Hepatocyte (in vitro differentiated cells): ENCODE measurements around the gene SKP1. TPM values are rescaled to one million over a fixed set of nuclear protein-coding genes. Genes with fewer than 3 reads are reported as not detected.
"Not testable (repeated sequence)": the region's sequence is repeated elsewhere in the genome, so short reads cannot be mapped to it uniquely, and the experiment has no call there.

ENCODE experiments used
- DNase-seq: peaks from one replicate; pipeline ENCODE4 v3.0.0-alpha.2; 2016; ENCODE audit warnings: low spot score
- H2AFZ ChIP-seq: fragments of 200-600 bp; sonication (generic); 2 replicates; pipeline ENCODE4 v1.6.0; 2016; ENCODE audit warnings: antibody characterized with exemption, mild to moderate bottlenecking
- H3K27ac ChIP-seq: fragments of 200-600 bp; sonication (generic); 2 replicates; pipeline ENCODE4 v1.5.1; 2016; ENCODE audit warnings: mild to moderate bottlenecking
- H3K27me3 ChIP-seq: fragments of 200-600 bp; sonication (generic); 2 replicates; pipeline ENCODE4 v1.6.1; 2016
- H3K36me3 ChIP-seq: fragments of 200-600 bp; sonication (generic); replicated peaks from 2 replicates; pipeline ENCODE4 v1.5.1; 2016; ENCODE audit warnings: low read depth; ENCODE audit not compliant: insufficient read depth
- H3K4me1 ChIP-seq: fragments of 200-600 bp; sonication (generic); 2 replicates; pipeline ENCODE4 v1.5.1; 2016; ENCODE audit warnings: mild to moderate bottlenecking, moderate library complexity; ENCODE audit not compliant: insufficient read depth
- H3K4me2 ChIP-seq: fragments of 200-600 bp; sonication (generic); 2 replicates; pipeline ENCODE4 v1.6.0; 2016
- H3K4me3 ChIP-seq: fragments of 200-600 bp; sonication (generic); 2 replicates; pipeline ENCODE4 v1.5.1; 2016; ENCODE audit warnings: mild to moderate bottlenecking
- H3K79me2 ChIP-seq: fragments of 200-600 bp; sonication (generic); 2 replicates; pipeline ENCODE4 v1.6.0; 2017; ENCODE audit warnings: mild to moderate bottlenecking
- H3K9me2 ChIP-seq: fragments of 200-600 bp; sonication (generic); replicated peaks from 2 replicates; pipeline ENCODE4 v1.6.0; 2017; ENCODE audit warnings: mild to moderate bottlenecking; ENCODE audit not compliant: insufficient read depth
- H3K9me3 ChIP-seq: fragments of 200-600 bp; sonication (generic); 2 replicates; pipeline ENCODE4 v1.5.1; 2016; ENCODE audit warnings: low read depth, mild to moderate bottlenecking
- H4K20me1 ChIP-seq: fragments of 200-600 bp; sonication (generic); 2 replicates; pipeline ENCODE4 v1.6.0; 2016; ENCODE audit warnings: mild to moderate bottlenecking; ENCODE audit not compliant: insufficient read depth, poor library complexity, severe bottlenecking
- CTCF ChIP-seq: fragments of 200-600 bp; sonication (generic); IDR thresholded peaks from 2 replicates; pipeline ENCODE4 v1.5.1; 2016; ENCODE audit warnings: antibody characterized with exemption, mild to moderate bottlenecking; ENCODE audit not compliant: poor library complexity
- EZH2 ChIP-seq: fragments of 200-600 bp; sonication (generic); IDR thresholded peaks from 2 replicates; pipeline ENCODE4 v1.6.1; 2016; ENCODE audit warnings: antibody characterized with exemption, mild to moderate bottlenecking, borderline replicate concordance
- EZH2phosphoT487 ChIP-seq: fragments of 200-600 bp; sonication (generic); IDR thresholded peaks from one replicate; pipeline ENCODE4 v1.6.1; 2018; ENCODE audit warnings: antibody characterized with exemption, mild to moderate bottlenecking, low read depth, moderate library complexity; ENCODE audit not compliant: unreplicated experiment, severe bottlenecking
- WGBS: methylation state at CpG from one replicate; pipeline ENCODE4 v1.1.6; 2016; ENCODE audit warnings: low lambda C conversion rate; ENCODE audit errors: missing lambda C conversion rate; 5-methylcytosine and 5-hydroxymethylcytosine counted together
- polyA plus RNA-seq: library from polyadenylated mRNA; unstranded; fragments of >200 nt; fragmentation: Nextera tagmentation; extraction: Ambion mirVana; gene quantifications from 2 replicates; pipeline ENCODE4 v1.2.1, GENCODE V29; 2016
- total RNA-seq: library from RNA; depleted of rRNA; stranded (reverse); fragments of >200 nt; gene quantifications from 2 replicates; pipeline ENCODE4 v1.2.3, GENCODE V29; 2014

The SKP1 gene
- total and polyA plus RNA-seq, 2 experiments from 2014 or later = 543 to 723 TPM

DNA sequence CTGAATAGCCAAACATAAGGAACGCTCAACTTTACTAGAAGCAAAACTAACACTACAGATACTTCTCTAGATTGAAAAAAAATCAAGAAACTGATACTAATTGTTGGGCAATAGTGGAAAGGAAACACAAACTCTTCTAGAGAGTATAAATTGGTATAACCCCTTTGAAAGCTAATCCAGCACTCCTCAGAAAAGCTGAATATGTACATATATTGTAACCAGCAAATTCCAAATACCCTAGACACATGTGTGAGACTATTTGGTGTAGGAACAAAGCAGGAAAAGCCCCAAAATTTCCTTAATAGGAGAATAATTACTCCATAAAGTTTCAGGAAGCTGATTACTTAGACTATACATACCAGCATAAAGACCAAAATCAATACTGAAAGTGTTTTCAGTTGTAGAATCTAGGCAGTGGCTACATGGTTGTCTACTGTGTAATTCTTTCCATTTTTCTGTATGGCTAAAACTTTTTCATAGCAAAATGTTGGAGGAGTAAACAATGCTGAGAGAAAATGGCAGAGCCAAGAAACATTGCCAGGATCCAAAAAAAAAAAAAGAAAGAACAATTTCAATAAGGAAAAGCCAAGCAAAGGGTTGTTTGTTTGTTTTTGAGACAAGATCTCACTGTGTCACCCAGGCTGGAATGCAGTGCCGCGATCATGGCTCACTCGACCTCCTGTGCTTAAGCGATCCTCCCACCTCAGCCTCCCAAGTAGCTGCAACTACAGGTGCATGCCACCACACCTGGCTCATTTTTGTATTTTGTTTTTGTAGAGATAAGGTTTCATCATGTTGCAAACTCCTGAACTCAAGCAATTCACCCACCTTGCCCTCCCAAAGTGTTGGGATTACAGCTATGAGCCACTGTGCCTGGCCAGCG, 15.0 kb downstream of the SKP1 start:
- no peak for DNase-seq
- TF ChIP-seq EZH2phosphoT487 (no peak), CTCF (no peak), EZH2 (no peak)
- Histone ChIP-seq H3K4me3 (no peak overlapping the region), H4K20me1 (peaks cover 11% of the 10 kb centered on the region), H3K27me3 (no peaks in the 10 kb centered on the region), H3K9me2 (no peaks in the 10 kb centered on the region), H3K4me1 (no peaks in the 10 kb centered on the region), H2AFZ (no peak overlapping the region), H3K4me2 (no peak overlapping the region), H3K36me3 (peaks cover 18% of the 10 kb centered on the region), H3K27ac (no peak overlapping the region), H3K9me3 (peaks cover 10% of the 10 kb centered on the region), H3K79me2 (peaks cover 71% of the 10 kb centered on the region)
- WGBS = 99% methylated on average over 6 of the region's 6 CpGs

DNA sequence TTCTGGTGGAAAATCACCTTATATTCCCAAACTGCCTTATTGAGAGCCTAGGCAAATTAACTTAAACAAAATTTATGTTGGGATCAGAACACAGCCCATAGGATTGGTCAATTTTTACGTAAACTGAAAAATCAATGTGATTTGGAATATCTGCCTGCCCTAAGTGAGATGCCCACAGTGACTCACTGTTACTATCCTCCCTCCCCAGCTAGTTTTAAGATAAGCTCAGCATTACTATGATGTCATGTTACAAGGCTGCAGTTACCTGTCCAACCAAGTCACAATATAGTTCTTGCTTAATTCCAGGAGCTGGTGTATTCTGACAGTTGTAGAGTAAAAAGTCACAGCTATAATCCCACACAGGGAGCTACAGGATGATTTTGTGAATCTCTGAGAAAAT, 23.1 kb downstream of the SKP1 start:
- Histone ChIP-seq H2AFZ (no peak overlapping the region), H3K27ac (no peak overlapping the region), H3K4me3 (no peak overlapping the region), H3K9me2 (no peaks in the 10 kb centered on the region), H4K20me1 (peaks cover 23% of the 10 kb centered on the region), H3K4me1 (no peaks in the 10 kb centered on the region), H3K27me3 (no peaks in the 10 kb centered on the region), H3K9me3 (no peaks in the 10 kb centered on the region), H3K79me2 (peaks cover 52% of the 10 kb centered on the region), H3K36me3 (peaks cover 1% of the 10 kb centered on the region), H3K4me2 (no peak overlapping the region)
- TF ChIP-seq EZH2 = no peak
- no peak for TF ChIP-seq CTCF
- no peak for TF ChIP-seq EZH2phosphoT487
- no peak for DNase-seq
- 95% methylated on average over 1 of the region's 1 CpG for WGBS

- Histone ChIP-seq H3K4me3 (no peak overlapping the region), H3K4me1 (no peaks in the 10 kb centered on the region), H3K4me2 (no peak overlapping the region), H3K36me3 (no peaks in the 10 kb centered on the region), H3K9me2 (no peaks in the 10 kb centered on the region), H2AFZ (no peak overlapping the region), H4K20me1 (peaks cover 23% of the 10 kb centered on the region), H3K79me2 (peaks cover 55% of the 10 kb centered on the region), H3K9me3 (no peaks in the 10 kb centered on the region), H3K27ac (no peak overlapping the region), H3K27me3 (no peaks in the 10 kb centered on the region)
- no peak for TF ChIP-seq EZH2phosphoT487
- TF ChIP-seq EZH2 = no peak
- TF ChIP-seq CTCF = no peak
- DNase-seq = no peak
- whole genome bisulfite sequencing = 98% methylated on average over 3 of the region's 3 CpGs
Measured at GRCh38 chr5:134153241-134153640, 23.5 kb downstream of the SKP1 start.

DNA sequence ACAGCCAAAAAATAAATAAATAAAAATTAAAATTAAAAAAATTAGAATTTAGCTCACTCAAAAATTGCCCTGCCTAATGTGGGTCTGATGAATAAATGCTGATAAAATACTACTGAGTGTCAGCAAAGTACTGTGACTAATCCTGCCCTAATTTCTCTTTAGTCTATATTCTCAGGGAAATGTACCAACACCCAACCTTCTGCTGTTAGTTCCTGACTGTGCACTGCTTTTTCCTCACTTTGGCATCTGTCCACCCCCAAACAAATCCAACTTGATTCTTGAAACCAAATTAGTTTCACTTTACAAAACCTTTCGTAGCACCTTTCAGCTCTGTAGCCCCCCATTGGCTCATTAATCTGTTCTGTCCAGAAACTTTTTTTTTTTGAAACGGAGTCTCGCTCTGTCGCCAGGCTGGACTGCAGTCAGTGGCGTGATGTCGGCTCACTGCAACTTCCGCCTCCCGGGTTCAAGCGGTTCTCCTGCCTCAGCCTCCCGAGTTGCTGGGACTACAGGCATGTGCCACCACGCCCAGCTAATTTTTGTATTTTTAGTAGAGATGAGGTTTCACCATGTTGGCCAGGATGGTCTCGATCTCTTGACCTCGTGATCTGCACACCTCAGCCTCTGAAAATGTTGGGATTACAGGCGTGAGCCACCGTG, 24.4 kb downstream of the SKP1 start:
- not testable (repeated sequence) for H3K36me3 ChIP-seq, H3K9me2 ChIP-seq, H3K4me1 ChIP-seq, H3K4me2 ChIP-seq, H3K4me3 ChIP-seq, H2AFZ ChIP-seq, H3K27ac ChIP-seq, H3K9me3 ChIP-seq, H3K27me3 ChIP-seq, DNase-seq
- peaks cover 24% of the 10 kb centered on the region for H4K20me1 ChIP-seq
- 96% methylated on average over 15 of the region's 15 CpGs for WGBS
- peaks cover 56% of the 10 kb centered on the region for H3K79me2 ChIP-seq
